Measurements from ENCODE around the gene SLC39A12.

- no peak for TF ChIP-seq CTCF (IDR thresholded peaks at IDR 0.05)
- TF ChIP-seq POLR2A (IDR thresholded peaks at IDR 0.05), result no peak
- TF ChIP-seq POLR2AphosphoS5 (IDR thresholded peaks at IDR 0.05), result no peak
These were observed 29.3 kb downstream of the SLC39A12 start for GRCh38 chr10:17980846-17981565.

Data from breast epithelium (tissue), 3 donors.